ENCODE measurements around the gene RIPK1.
"Not testable (repeated sequence)": the region's sequence is repeated elsewhere in the genome, so short reads cannot be mapped to it uniquely, and the experiment has no call there.

DNA sequence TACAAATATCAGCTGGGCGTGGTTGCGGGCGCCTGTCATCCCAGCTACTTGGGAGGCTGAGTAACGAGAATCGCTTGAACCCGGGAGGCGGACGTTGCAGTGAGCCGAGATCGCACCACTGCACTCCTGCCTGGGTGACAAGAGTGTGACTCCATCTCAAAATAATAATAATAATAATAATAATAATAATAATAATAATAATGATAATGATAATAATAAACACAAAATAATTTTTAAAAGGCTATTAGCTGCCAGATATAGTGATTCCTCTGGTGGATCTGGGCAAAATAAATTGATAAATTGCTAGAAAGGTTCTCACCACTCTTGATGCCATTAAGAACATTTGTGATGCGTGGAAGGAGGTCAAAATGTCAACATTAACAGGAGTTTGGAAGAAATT lies 8.2 kb upstream of the RIPK1 start:
- TF ChIP-seq CTCF (IDR thresholded peaks at IDR 0.05; ENCODE audit: insufficient read depth, low read length, poor library complexity, severe bottlenecking); EZH2phosphoT487 (conservative IDR thresholded peaks at IDR 0.05; ENCODE audit: low read length): not testable (repeated sequence)

All from SU-DHL-6 (cell line).